Measurements from ENCODE around the gene SNAP29. TPM values are rescaled to one million over a fixed set of nuclear protein-coding genes. Genes with fewer than 3 reads are reported as not detected.

The SNAP29 gene
- total and polyA plus RNA-seq, 9 of the 15 experiments (the other 6 are each of a cell fraction or from before 2014, with no cell fraction given), result 19.5 to 250 (median 75.9) TPM

GRCh38 chr22:20840646-20841371 is 18.0 kb upstream of the SNAP29 start (continued):
- TF ChIP-seq TSHZ1 (CRISPR knock-in tag; IDR thresholded peaks at IDR 0.05) (0 out of 2 replicates have a peak, but pooled peaks have one; percentile 61), TEAD1 (CRISPR knock-in tag; IDR thresholded peaks at IDR 0.05) (peak; percentile 69 to 78; a peak in 3 of 4 replicates), KLF16 (IDR thresholded peaks at IDR 0.05) (peak; percentile 68; the same call in 1 of the 2 replicates), ZNF354B (CRISPR knock-in tag; IDR thresholded peaks at IDR 0.05) (0 out of 2 replicates have a peak, but pooled peaks have one; percentile 46), CREM (IDR thresholded peaks at IDR 0.05; ENCODE audit: low read depth) (0 out of 2 replicates have a peak, but pooled peaks have one; percentile 45), ZNF79 (CRISPR knock-in tag; IDR thresholded peaks at IDR 0.05; ENCODE audit: low read depth) (0 out of 2 replicates have a peak, but pooled peaks have one; percentile 44), FOXK2 (conservative IDR thresholded peaks at IDR 0.05 in 1 of 2, IDR thresholded peaks at IDR 0.05 in 1 of 2; ENCODE audit: low read depth in 2 of 2) (no peak), ZNF551 (CRISPR knock-in tag; IDR thresholded peaks at IDR 0.05) (no peak), HMG20B (CRISPR knock-in tag; IDR thresholded peaks at IDR 0.05) (no peak), GMEB1 (CRISPR knock-in tag; IDR thresholded peaks at IDR 0.05) (0 out of 2 replicates have a peak, but pooled peaks have one; percentile 48), ZNF12 (CRISPR knock-in tag; IDR thresholded peaks at IDR 0.05) (0 out of 2 replicates have a peak, but pooled peaks have one; percentile 9), ZEB2 (IDR thresholded peaks at IDR 0.05) (peak; percentile 98), CTBP1 (IDR thresholded peaks at IDR 0.05; ENCODE audit: borderline replicate concordance) (peak; percentile 94), GABPA (tag; conservative IDR thresholded peaks at IDR 0.05; ENCODE audit: low read depth) (peak; percentile 61), KDM5B (IDR thresholded peaks at IDR 0.05; ENCODE audit: insufficient replicate concordance, low read depth, low read length) (peak; percentile 43), ZNF707 (CRISPR knock-in tag; conservative IDR thresholded peaks at IDR 0.05) (no peak), DMBX1 (CRISPR knock-in tag; IDR thresholded peaks at IDR 0.05; ENCODE audit: borderline replicate concordance) (peak; percentile 89), TEAD4 (IDR thresholded peaks at IDR 0.05; ENCODE audit: low read length) (peak; percentile 45), TEAD4 (CRISPR knock-in tag; IDR thresholded peaks at IDR 0.05; ENCODE audit: borderline replicate concordance) (peak; percentile 86; the same call in 1 of the 2 replicates), TCF7 (IDR thresholded peaks at IDR 0.05; ENCODE audit: borderline replicate concordance) (no peak)
- TF ChIP-seq, protein P1, sequence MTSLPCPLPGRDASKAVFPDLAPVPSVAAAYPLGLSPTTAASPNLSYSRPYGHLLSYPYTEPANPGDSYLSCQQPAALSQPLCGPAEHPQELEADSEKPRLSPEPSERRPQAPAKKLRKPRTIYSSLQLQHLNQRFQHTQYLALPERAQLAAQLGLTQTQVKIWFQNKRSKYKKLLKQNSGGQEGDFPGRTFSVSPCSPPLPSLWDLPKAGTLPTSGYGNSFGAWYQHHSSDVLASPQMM (CRISPR knock-in tag; IDR thresholded peaks at IDR 0.05), result no peak
